GM21825 (cell line): ENCODE data around the gene CCDC97.

ENCODE experiments used
- ATAC-seq: cut with Tn5 transposase; IDR thresholded peaks from one replicate; pipeline ENCODE4 v1.9.1; 2021; ENCODE audit warnings: mild to moderate bottlenecking, moderate library complexity; ENCODE audit not compliant: unreplicated experiment

Gene CCDC97

GRCh38 chr19:41318696-41319499, 8.9 kb downstream of the CCDC97 start:
- ATAC-seq, result no peak

- ATAC-seq, result no peak
Measured at GRCh38 chr19:41319500-41320184, 9.7 kb downstream of the CCDC97 start.

DNA sequence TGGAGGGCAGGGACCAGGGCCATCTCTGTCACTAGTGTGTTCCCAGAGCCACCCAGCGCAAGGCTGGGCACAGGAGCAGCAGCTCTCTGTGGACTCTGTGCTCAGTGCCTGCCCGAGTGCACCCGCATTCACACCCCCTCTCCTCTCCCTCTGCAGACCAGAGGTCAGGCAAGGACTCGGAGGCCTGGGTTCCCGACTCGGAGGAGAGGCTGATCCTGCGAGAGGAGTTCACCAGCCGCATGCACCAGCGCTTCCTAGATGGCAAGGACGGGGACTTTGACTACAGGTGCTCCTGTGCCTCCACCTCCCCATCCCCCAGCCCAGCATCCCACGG, 10.2 kb downstream of the CCDC97 start:
- ATAC-seq, result no peak

GRCh38 chr19:41320568-41320967, 10.6 kb downstream of the CCDC97 start:
- ATAC-seq, result no peak

DNA sequence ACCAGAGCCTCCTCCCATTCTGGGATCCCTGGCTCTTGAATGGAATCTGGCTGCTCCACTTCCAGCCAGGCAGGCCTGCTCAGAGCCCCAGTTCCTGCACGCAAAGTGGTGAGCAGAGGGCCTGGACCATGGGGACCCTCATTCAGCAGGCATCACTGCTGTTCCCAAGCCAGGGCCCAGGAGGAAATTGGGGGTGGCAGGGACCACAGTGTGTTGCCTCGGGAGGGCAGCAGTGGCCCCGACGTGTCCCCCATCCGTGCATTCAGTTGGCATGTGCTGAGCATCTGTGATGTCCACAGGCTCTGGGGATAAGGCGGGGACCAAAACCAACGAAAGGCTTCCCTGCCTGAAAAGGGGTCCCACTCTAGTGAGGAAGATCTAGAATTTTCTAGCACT, 11.2 kb downstream of the CCDC97 start:
- ATAC-seq, result no peak

DNA sequence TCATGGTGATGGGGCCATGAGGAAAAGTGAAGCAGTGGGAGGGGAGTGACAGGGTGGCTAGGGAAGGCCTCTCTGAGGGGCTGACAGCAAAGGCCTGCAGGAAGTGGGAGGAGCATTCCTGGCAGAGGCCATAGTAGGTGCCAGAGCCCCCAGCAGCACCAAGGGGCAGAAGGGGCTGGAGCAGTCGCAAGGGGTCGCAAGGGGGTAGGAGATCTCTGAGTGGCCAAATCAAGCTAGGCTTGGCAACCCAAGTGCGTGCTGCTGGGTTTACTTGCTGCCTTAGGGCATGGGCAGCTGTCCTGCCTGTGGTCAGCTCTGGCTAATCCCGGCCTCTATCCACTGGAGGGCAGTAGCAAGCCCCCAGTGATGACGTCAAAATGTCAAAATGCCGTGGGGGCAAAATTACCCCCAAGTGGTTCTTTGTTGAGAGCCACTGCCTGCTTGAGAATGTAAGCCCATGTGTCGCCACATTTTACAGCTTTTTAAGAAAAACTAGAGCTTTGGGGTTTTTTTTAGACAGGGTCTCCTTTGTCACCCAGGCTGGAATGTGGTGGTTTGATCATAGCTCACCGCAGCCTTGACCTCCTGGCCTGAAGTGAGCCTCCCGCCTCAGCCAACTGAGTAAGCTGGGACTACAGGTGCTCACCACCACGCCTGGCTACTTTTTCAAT, 11.8 kb downstream of the CCDC97 start:
- no peak for ATAC-seq

- ATAC-seq, result no peak
Measured at GRCh38 chr19:41322451-41322850, 12.5 kb downstream of the CCDC97 start.

GRCh38 chr19:41323023-41323422, 13.1 kb downstream of the CCDC97 start:
- no peak for ATAC-seq

DNA sequence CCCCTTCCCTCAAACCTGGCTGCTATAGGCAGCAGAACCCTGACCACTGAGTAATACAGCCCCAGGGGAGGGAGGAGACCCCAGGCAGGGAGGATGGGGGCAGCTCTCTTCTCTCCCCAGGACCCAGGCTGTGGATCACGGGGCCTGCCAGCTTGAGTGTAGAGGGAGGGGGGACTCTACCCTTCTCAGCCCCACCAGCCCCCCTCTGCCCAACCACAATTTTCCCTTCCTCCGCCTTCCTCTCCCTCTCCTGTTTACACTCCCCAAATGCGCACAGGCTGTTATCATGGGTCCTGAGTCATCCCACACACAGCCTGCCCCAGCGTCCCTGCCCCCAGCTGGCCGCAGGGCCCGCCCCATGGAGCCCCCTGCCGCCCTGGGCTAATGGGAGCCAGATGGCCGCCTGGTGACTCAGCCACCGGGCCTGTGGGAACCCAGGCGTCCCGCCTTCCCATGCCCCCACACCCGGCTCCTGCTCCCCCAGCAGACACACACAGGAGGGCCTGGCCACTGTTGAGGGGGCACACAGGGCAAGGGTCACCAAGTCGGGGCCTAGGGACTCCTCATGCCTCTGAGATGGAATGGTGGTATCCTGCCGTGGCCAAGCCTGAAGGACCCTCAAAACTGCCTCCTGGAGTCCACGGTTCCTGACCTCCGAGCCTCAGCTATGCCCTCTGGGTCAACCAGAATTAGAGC, 13.6 kb downstream of the CCDC97 start:
- ATAC-seq, result no peak

DNA sequence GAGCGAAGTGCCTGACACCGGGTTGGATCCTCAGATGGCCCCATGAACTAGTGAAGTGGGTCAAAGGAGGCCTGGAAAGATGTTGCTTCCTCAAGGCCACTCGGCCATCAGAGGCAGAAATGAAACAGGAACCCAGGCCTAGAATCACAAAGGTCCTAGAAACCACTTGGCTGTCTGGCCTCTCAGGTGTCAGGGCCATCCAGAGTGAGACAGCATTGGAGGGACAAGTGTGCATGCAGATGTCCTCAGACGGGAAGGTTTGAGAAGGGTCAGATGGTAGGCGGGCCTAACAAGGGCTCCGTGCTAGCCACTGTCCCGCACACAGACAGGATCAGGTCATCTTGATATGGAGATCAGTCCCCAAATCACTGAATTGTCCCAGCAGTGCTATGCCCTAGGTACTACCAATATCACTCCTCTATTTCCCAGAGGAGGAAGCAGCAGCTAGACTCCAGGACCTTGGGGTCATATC, 14.3 kb downstream of the CCDC97 start:
- no peak for ATAC-seq

DNA sequence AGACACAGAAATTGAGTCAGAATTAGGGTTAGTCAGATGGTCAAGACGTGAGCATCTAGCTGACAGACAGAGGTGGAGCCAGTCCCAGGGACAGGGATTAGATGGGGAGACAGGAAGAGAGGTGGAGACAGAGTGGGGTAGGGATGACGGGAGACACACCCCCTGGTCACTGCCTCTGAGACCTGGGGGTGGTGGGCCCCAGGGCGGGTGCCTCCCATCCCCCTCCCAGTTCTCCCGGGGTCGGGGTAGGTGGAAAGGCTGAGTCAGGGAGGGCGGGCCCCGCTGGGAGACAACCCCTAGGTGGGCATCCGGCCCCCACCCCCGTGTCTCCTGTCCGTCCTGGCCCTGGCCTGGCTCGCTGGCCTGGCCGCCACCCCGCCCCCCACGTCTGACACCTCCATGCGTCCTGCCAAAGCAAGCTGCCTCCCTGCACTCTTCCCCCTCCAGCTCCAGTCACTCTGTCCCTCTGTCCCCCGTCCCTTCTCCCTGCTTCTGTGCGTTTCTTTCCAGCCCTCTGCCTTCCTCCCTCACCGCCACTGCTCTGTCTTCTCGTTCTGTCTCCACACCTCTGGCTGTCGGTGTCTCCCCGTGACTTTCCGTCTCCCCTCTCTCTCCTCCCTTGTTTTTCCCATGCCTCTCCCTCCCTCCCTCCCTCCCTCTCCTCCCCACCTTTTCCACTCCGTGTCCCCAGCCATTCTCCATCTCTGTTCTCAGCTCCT, 15.1 kb downstream of the CCDC97 start:
- ATAC-seq, result no peak

- ATAC-seq, result no peak
Measured at GRCh38 chr19:41325640-41325946, 15.6 kb downstream of the CCDC97 start.

GRCh38 chr19:41325947-41326706, 16.2 kb downstream of the CCDC97 start:
- no peak for ATAC-seq

DNA sequence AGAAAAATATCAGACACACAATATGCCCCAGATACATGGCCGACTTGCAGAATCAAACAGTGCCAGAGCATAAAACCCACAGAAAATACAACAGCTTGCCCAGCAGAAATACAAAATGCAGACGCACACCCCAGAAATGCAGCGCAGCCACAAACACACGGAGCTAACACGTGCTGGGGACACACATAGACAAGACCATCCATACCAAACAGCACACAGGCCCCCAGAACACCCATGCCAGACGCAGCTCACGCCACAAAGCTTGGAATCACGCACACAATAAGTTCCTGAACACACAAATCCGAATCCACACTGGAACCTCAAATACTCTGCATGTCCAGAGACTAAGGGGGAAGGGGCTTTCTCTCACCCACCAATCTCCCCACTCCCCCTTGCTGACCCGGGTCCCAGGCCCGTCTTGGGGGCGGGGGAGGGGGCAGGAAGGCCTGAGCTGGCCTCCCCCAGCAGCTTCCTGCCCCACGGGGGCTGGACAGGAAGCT, 17.2 kb downstream of the CCDC97 start:
- ATAC-seq, result no peak

- peak; percentile 40 for ATAC-seq
Measured at GRCh38 chr19:41327576-41328156, 17.7 kb downstream of the CCDC97 start.

DNA sequence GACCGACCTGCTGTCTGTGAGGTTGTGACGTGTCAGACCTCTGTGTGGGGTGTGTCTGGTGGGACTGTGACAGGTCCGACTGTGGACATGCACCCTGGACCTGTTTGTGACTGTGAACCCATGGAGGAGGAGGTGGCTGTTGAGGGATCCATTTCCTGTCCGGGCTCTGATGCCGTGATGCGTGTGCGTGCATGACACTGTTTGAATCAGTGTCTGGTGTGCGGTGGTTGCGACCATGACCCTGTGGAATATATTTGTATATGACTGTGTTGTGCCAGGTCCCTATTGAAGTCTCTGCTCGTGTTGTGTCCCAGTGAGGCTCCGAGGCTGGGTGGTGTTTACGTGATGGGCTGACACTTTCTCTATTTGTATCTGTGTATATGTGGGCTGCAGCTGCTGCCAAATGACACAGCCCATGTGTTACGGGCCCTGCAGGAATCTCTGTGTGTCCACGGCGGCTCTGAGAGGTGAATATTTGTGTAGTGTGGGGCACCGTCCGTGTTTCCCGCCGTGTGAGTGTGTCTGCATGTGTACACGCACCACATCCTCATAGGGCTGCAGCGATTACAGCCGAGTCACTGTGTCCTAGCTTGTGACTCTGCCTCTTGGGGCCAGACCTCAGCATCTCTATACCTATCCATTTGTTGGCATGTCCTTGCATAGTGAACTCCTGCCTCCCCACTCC, 18.3 kb downstream of the CCDC97 start:
- ATAC-seq, result peak; percentile 14

DNA sequence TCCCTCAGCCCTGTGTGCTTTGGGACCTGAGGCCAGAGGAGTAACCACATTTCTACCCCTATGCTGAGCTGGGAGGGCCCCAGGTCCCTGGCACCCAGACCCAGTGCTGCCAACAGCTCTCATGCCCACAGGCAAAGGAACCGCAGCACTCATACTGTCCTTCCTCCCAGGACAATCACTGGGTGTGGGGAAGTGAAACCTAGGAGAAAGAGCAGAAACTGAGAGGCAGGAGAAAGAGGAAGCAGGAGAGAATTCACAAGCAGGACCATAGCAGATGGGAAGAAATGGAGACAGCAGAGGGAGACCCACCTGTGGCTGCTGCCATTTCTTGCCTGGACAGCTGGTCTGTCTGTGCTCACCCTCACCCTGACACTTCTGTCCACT, 18.9 kb downstream of the CCDC97 start:
- ATAC-seq, result no peak

- ATAC-seq, result no peak
Measured at GRCh38 chr19:41330481-41330880, 20.5 kb downstream of the CCDC97 start.
